HG03066 (cell line): ENCODE measurements around the gene RIPPLY1.

Experiments
- ATAC-seq: cut with Tn5 transposase; IDR thresholded peaks from one replicate; pipeline ENCODE4 v1.9.1; 2021; ENCODE audit warnings: low read depth; ENCODE audit not compliant: unreplicated experiment

RIPPLY1 gene, protein sequence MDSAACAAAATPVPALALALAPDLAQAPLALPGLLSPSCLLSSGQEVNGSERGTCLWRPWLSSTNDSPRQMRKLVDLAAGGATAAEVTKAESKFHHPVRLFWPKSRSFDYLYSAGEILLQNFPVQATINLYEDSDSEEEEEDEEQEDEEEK

DNA sequence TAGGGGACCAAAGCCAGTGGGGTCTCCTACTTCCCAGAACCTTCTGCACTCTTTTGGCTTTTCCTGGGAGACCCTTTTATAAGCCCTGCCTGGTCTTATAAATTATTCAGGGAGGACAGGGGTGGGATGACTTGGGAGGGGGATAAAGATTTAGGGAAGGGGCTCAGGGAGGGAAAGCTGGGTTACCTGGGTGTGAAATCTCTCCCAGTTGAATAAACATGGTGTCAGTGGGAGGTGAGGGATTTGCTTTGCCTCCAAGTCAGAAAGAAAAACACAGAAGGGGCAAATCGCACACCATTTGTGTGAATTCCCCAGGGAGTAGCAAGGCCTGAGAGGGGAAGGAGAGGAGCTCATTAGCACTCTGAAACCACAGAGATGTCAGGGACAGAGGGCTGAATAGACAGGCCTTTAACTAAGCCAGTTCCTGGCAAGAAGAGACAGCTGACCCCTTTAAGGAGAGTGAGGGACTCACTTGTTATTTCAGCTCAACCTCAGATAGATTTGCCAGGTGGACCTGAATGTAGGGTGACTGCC, at the start of gene RIPPLY1:
Gene RIPPLY1, minus strand, starts transcription at position 51 of the 534 bp plus-strand sequence. CDS start 54 bp downstream, outside the sequence.
- ATAC-seq = no peak

DNA sequence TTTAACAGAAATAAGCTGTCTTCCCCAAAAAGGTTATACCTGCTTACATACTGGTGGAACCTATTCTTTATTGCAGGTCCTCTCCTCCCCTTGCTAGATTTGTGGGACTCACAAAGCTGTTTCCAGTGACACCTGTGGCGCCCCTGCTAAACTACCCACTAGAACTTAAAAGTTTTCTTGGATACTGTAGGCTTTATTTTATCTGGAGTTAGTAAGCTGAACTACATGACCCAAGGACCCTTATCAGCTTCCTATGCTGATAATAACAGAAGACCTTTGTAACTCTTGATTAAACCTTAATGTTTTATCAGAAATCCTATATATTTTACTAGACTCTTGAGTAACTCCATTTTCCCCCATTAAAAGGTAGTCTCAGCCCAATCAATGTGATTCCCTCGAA, 49.4 kb upstream of the RIPPLY1 start:
- ATAC-seq = no peak

DNA sequence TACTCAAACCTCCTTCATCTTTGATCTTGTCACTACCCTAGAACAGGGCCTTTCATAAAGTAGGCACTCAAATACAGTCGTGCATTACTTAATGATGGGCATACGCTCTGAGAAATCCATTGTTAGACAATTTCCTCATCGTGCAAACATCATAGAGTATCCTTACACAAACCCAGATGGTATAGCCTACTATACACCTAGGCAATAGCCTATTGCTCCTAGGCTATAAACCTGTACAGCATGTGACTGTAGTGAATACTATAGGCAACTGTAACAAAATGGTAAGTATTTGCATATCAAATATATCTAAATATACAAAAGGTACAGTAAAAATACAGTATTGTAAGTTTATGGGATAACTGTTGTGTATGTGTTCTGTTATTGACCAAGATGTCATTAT, 48.9 kb upstream of the RIPPLY1 start:
- ATAC-seq = no peak

DNA sequence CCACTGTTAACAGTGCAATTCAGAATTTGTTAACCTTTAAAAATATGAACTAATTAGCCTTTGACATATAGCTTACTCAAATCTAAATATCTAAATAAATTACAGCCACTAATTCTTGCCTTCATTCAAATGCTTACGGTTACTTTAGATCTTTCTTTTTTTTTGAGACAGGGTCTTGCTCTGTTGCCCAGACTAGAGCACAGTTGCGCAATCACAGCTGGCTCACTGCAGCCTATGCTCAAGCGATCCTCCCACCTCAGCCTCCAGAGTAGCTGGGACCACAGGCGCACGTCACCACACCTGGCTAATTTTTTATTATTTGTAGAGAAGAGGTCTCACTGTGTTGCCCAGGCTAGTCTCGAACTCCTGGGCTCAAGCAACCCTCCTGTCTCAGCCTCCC, 48.1 kb upstream of the RIPPLY1 start:
- ATAC-seq = no peak

DNA sequence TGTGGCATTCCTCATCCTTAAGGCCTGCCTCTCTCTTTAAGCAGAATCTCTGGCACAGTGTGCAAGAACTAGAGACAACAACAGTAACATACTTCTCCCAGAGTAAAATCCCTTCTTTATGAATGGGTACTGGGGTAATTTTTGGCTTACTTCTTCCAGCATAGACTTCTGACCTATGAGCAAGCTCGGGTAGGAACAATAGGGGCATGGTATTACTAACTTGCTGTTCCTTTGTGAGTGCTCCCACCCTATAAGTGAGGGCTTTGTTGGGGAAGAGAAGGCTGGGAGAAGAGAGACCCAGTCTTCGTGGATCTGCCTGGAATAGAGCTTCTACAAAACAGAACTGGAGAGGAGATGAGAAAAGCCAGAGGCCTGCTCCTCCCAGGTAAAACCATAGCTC, 47.2 kb upstream of the RIPPLY1 start:
- ATAC-seq = no peak

DNA sequence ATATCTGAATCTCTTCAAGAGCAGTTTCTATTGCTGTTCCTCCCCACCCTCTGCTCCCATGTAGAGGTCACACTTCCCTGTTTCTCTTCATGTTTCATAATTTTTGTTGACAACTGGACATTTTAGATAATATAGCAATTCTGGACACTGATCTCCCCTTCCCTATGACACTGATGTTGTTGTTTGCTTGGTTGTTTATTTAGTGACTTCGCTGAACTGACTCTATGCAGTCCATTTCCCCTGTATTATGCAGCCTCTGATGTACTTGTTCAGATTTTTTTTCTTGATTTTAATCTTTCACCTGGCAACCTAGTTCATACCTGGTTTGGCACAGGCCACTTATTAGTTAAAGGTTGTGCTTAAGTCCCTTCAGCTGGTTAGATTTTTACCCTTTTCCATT, 46.2 kb upstream of the RIPPLY1 start:
- no peak for ATAC-seq

DNA sequence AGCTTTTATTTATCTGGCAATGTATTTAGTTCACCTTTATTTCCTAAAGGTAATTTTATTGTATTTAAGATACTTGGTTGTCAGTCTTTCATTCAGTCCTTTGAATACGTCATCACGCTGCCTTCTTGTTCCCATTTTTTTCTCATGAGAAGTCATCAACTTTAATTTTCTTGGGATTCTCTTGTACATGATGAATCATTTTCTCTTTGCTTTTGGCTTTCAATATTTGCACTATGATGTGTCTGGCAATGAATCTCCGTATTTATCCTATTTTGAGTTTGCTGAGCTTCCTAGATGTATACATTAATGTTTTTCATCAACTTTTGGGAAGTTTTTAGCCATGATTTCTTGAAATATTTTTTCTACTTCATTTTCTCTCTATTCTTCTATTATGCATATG, 45.5 kb upstream of the RIPPLY1 start:
- ATAC-seq = no peak

DNA sequence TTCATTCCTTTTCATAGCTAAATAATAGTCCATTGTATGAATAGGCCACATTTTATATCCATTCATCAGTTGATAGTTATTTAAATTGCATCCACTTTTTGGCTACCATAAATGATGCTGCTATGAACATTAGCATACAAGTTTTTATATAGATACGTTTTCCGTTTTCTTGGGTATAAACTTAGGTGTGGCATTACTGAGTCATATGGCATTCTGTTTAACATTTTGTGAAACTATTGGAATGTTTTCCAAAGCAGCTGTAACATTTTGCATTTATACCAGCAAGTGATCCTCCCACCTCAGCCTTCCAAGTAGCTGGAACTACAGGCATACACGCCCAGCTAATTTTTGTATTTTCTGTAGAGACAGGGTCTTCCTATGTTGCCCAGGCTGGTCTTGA, 43.3 kb upstream of the RIPPLY1 start:
- no peak for ATAC-seq

DNA sequence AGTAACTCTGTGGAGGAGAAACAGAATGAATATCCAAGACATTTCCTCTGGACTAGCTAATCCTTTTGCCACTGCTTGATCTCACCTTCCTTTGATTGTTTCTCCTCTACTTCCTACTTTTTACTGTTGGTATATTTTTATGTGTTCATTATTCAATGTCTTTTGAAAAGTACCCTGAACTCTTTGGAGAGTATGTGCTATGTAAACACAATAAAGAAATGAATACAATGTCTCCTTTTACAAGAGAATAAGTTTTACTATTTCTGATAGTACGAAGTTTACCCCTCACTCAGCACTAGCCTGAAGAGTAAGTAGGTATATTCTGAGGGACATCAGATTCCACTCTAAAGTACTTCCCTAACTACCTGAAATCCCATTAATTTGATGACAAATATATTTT, 36.9 kb upstream of the RIPPLY1 start:
- no peak for ATAC-seq

DNA sequence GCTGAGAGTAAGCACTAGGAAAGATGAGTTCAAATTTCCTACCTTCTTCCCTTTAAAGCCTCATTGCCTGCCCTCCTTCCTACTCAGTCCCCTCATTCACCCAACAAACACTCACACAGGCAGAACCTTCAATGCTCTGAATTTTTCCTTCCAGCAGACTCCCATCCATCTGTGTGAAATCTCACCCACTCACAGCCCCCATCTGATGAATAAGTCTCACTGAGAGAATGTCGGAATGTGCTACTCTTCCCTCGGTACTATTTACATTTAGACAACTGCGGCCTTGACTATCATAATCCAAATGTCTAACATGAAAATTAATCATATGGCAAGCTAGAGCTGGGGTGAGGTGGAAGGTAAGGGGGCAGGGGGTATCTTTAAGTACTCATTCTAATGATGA, 36.4 kb upstream of the RIPPLY1 start:
- no peak for ATAC-seq

DNA sequence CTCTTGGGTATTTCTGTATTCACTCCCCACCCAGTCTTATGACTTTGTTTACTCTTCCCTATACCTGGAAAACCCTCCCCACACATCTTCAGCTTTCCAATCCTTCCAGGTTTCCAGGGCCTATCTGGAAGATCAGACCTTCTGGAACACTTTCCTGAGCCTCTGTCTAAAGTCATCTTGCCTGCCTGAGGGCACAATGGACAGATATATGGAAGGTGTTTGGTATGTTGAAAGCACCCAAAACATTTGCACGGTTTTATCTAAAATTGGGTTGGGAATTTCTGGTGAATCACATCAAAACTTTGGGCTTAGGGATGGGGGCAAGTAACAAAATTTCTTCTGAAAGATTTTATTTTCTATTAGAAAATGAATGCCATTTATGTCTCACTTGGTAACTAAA, 33.1 kb upstream of the RIPPLY1 start:
- ATAC-seq = no peak

DNA sequence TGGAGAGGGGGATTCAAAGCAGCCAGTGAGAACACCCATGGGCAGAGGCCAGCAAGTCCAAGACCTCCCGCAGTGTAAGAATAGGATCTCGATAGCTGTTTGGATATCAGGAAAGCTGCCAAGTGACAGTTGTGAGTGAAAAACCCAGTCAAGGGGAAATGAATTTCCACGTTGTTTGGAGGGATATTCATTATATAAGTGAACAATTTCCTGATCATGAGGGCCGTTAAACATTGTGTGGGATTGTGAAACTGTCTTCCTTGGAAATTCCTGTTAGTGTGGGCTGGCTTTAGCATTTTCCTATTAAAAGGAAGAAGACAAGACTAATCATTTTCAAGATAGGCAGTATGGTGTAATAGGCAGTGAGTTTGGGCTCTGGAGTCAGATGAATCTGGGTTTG, 32.0 kb upstream of the RIPPLY1 start:
- no peak for ATAC-seq

DNA sequence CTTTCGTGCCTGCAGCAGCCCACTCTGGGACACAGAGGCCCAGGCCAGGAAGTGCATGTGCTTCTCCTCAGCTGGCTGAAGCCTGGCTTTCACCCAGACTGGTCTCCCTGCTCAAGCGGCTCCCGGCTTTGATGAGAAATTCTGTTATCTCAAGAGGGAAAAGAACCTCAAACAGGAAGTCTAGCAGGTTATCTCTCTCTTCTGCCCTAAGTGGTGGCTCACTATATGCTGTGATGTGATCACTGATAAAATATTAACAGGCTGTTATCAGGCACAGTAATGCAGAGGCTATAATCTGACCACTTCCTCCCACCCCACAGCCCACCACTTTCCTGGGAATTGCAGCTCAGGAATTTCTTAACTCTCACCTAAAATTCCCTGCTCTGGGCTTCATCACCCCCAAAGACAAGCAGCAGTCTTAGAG, 30.4 kb upstream of the RIPPLY1 start:
- ATAC-seq = no peak

DNA sequence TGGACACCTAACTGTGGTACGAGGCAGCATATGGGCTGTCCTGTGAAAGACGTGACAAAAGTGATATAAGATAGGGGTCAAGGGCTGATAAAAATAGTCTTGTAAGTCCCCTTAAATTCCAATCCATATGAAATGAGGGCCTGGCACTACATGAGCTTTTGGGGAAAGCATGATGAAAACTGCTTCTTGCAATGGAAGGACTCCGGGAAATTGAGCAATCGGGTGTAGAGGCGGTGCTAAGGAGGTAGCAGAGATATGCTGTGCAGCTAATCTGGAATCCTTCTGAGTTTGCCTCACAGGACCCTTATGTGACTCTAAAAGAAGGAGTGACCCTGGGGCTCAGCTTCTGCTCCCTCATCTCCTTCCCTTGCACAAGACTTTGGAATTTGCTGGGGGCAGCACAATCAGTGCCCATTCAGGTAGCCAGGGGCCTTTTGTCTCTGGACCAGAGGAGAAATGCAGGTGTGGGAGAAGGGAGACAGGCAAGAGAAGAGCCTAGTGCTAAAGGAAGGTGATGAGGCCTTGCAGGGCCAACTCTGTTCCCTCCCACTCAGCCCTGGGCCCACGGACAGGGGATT, 29.9 kb upstream of the RIPPLY1 start:
- ATAC-seq = no peak

DNA sequence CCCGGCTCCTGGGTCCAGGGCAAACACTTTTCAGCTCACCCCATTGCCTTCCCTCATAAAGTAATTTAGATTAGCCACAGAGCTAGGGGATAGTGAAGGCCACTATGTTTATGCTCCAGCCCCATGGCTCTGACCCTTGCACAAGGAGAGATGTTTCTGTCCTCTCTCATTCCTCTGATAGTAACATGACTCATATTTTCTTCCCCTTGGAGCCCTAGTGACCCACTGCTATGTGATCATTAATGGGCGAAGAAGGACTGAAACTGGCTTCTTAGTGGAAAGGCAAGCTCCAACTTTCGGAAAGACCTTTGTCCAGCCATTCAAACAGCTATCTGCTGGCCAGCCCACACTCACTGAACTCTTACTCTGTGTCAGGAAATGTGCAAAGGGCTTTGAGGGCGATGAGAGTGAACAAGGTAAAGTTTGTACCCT, 29.4 kb upstream of the RIPPLY1 start:
- no peak for ATAC-seq

DNA sequence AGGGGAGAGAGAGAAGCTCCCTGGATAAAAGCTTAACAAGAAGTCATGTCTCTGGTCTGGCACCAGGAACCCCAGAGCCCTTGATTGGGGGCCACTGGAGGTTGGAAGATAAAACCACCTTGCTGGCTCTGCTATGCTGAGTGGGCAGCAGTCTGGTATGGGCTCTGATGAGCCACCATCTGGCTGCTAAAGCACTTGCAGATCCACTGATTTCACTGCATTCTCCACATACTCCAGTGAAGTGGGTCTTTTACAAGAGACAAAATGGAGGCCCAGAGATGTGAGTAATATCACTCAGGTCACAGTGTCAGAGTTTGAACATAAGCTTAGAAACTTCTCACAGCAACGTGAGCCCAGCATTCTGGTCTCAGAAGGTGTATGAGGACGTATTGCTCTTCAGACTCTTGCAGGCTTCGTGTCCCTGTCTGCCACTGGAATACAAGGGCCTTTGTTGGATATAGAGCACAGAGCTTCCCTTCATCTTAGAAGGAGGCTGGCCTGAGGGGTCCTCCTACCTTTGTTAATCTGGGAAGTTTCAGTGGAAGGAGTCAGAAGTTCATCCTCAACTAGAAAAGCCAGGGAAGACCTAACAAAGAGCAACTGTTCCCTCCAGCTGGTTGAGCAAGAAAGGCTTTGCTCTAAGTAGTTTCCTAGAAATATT, 28.8 kb upstream of the RIPPLY1 start:
- ATAC-seq = no peak

DNA sequence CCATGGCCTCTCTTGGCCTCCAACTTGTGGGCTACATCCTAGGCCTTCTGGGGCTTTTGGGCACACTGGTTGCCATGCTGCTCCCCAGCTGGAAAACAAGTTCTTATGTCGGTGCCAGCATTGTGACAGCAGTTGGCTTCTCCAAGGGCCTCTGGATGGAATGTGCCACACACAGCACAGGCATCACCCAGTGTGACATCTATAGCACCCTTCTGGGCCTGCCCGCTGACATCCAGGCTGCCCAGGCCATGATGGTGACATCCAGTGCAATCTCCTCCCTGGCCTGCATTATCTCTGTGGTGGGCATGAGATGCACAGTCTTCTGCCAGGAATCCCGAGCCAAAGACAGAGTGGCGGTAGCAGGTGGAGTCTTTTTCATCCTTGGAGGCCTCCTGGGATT, 25.1 kb upstream of the RIPPLY1 start:
- ATAC-seq = no peak

DNA sequence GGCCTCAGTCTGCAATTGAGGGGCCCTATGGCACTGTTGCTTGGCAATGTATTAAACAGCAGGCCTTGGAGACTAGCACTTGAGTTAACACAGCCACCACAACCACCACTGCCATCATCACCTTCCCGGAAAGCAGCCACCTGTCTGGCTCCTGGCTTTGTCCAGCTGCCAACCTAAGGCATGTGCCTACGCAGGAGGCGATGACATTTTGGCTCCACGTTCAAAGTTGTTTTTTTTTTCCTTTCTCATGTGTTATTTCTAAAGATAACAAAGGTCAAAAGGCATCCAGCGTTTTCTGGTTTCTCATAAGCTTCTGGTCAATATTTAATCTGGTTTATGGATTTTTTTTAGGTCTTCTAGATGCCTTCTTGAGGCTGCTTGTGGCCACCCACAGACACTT, 24.6 kb upstream of the RIPPLY1 start:
- no peak for ATAC-seq

DNA sequence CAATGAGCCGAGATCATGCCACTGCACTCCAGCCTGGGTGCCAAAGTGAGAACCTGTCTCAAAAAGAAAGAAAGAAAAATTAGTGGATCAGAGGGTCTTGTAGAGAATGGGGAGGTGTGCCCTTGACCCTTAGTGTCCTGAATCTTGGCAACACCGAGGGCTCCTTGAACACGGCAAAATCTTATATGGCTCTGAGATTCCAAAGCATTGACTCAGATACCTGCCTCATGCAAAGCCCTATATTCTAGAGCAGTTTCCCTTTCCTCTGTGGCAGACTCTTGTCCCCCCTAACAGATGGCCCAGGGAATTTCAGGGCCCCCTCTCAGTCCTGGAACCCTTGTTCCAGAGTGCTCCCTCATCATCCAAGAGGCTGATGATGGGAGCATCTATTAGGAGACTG, 23.9 kb upstream of the RIPPLY1 start:
- ATAC-seq = no peak

DNA sequence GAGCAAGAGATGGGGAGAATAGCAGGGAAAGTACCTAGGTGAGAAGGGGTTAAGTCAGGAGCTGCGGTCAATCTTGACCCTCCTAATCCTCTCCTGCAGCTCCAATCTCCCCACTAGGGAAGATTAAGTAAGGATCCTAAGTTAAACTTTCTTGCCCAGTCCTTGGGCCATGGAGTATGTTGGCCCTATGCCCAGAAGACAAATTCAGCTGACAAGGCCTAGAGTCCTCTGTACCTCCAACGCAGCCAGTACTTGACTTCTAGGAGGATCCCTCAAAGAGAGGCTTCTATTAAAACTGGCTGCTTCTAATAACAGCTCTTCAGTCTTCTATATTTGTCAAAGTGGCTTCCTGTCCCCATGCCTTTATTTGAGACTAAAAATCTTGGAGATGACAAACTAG, 18.5 kb upstream of the RIPPLY1 start:
- no peak for ATAC-seq

DNA sequence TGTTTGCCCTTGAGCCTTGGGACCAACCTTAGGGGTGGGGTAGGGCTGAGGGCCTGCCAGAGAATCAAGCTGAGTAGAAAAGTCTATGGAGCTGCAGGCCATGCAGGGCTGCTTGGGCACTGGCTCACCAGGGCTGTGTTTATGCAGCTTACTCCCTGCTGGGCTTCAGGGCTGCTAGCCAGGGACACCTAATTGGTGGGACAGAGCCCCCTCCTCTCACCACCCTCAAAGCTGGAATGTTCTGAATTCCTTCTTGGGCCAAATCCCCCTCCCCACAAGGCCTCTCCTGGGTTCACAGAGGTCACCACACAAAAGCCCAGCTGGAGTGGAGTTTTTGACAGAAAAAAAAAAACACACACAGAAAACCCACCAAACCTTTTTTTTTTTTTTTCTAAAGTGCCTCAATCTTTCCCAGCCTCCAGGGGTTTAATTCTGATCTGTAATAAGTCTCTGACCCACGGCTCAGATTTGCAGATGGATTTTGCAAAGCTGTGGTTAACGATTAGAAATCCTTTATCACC, 16.9 kb upstream of the RIPPLY1 start, which contains the start of gene CLDN2:
Gene CLDN2, plus strand, starts transcription at position 471 of the 521 bp plus-strand sequence. CDS start 7,827 bp downstream, outside the sequence.
- no peak for ATAC-seq
